ENCODE results near the gene SPOCK3. TPM values are rescaled to one million over a fixed set of nuclear protein-coding genes. Genes with fewer than 3 reads are reported as not detected.
"Not testable (repeated sequence)": the region's sequence is repeated elsewhere in the genome, so short reads cannot be mapped to it uniquely, and the experiment has no call there.

Gene SPOCK3
- total RNA-seq, 1 donor: 4.6 TPM

GRCh38 chr4:166977596-166977995, 256.7 kb downstream of the SPOCK3 start:
- DNase-seq (ENCODE audit: low read depth in 2 of 3, low spot score in 2 of 3): no peak

GRCh38 chr4:166972071-166972470, 262.2 kb downstream of the SPOCK3 start:
- DNase-seq (ENCODE audit: low read depth in 2 of 3, low spot score in 2 of 3): peak in 1 of 3 donors; percentile 26

GRCh38 chr4:166968219-166968618, 266.1 kb downstream of the SPOCK3 start:
- not testable (repeated sequence) for DNase-seq (ENCODE audit: low read depth in 2 of 3, low spot score in 2 of 3)

- no peak for DNase-seq (ENCODE audit: low read depth in 2 of 3, low spot score in 2 of 3)
Observed at GRCh38 chr4:166965562-166965961, 268.7 kb downstream of the SPOCK3 start.

- DNase-seq (ENCODE audit: low read depth in 2 of 3, low spot score in 2 of 3): no peak
Observed at GRCh38 chr4:166957451-166957850, 276.8 kb downstream of the SPOCK3 start.

GRCh38 chr4:166956484-166956883, 277.8 kb downstream of the SPOCK3 start:
- no peak for DNase-seq (ENCODE audit: low read depth in 2 of 3, low spot score in 2 of 3)

GRCh38 chr4:166941629-166942028, 292.7 kb downstream of the SPOCK3 start:
- DNase-seq (ENCODE audit: low read depth in 2 of 3, low spot score in 2 of 3): no peak

GRCh38 chr4:166930464-166930863, 303.8 kb downstream of the SPOCK3 start:
- no peak for DNase-seq (ENCODE audit: low read depth in 2 of 3, low spot score in 2 of 3)

- no peak for DNase-seq (ENCODE audit: low read depth in 2 of 3, low spot score in 2 of 3)
Observed at GRCh38 chr4:166924424-166924823, 309.9 kb downstream of the SPOCK3 start.

- no peak for DNase-seq (ENCODE audit: low read depth in 2 of 3, low spot score in 2 of 3)
Observed at GRCh38 chr4:166913926-166914325, 320.4 kb downstream of the SPOCK3 start.

- no peak for DNase-seq (ENCODE audit: low read depth in 2 of 3, low spot score in 2 of 3)
Observed at GRCh38 chr4:166903408-166903807, 330.9 kb downstream of the SPOCK3 start.

GRCh38 chr4:166902941-166903340, 331.4 kb downstream of the SPOCK3 start:
- DNase-seq (ENCODE audit: low read depth in 2 of 3, low spot score in 2 of 3): no peak

- DNase-seq (ENCODE audit: low read depth in 2 of 3, low spot score in 2 of 3): no peak
Observed at GRCh38 chr4:166896254-166896653, 338.0 kb downstream of the SPOCK3 start.

GRCh38 chr4:166895771-166896170, 338.5 kb downstream of the SPOCK3 start:
- DNase-seq (ENCODE audit: low read depth in 2 of 3, low spot score in 2 of 3): no peak

- DNase-seq (ENCODE audit: low read depth in 2 of 3, low spot score in 2 of 3): no peak
Observed at GRCh38 chr4:166887457-166887856, 346.8 kb downstream of the SPOCK3 start.

GRCh38 chr4:166886718-166887117, 347.6 kb downstream of the SPOCK3 start:
- DNase-seq (ENCODE audit: low read depth in 2 of 3, low spot score in 2 of 3): no peak

- DNase-seq (ENCODE audit: low read depth in 2 of 3, low spot score in 2 of 3): no peak
Observed at GRCh38 chr4:166882221-166882620, 352.1 kb downstream of the SPOCK3 start.

GRCh38 chr4:166875821-166876220, 358.5 kb downstream of the SPOCK3 start:
- DNase-seq (ENCODE audit: low read depth in 2 of 3, low spot score in 2 of 3): no peak

GRCh38 chr4:166862032-166862431, 372.3 kb downstream of the SPOCK3 start:
- no peak for DNase-seq (ENCODE audit: low read depth in 2 of 3, low spot score in 2 of 3)

GRCh38 chr4:166850398-166850797, 383.9 kb downstream of the SPOCK3 start:
- DNase-seq (ENCODE audit: low read depth in 2 of 3, low spot score in 2 of 3): not testable (repeated sequence)

GRCh38 chr4:166846939-166847338, 387.4 kb downstream of the SPOCK3 start:
- no peak for DNase-seq (ENCODE audit: low read depth in 2 of 3, low spot score in 2 of 3)

- no peak for DNase-seq (ENCODE audit: low read depth in 2 of 3, low spot score in 2 of 3)
Observed at GRCh38 chr4:166842795-166843261, 391.5 kb downstream of the SPOCK3 start.

GRCh38 chr4:166839615-166840251, 394.6 kb downstream of the SPOCK3 start:
- DNase-seq (ENCODE audit: low read depth in 2 of 3, low spot score in 2 of 3): no peak
